ENCODE measurements around the gene ANKRD11.

The ANKRD11 gene

GRCh38 chr16:89409161-89409711 is 81.1 kb downstream of the ANKRD11 start:
- Histone ChIP-seq H3K36me3 (ENCODE audit: control insufficient read depth in 1 of 2, insufficient read depth in 2 of 2, low read length in 2 of 2) (no peaks in the 10 kb centered on the region), H3K27me3 (ENCODE audit: low read depth, low read length) (no peaks in the 10 kb centered on the region), H3K9me3 (ENCODE audit: control insufficient read depth in 1 of 2, low read length in 2 of 2) (no peaks in the 10 kb centered on the region), H3K4me3 (ENCODE audit: low read depth in 1 of 2, low read length in 2 of 2) (no peak overlapping the region), H3K27ac (ENCODE audit: low read length) (no peak overlapping the region), H3K4me1 (ENCODE audit: control insufficient read depth in 1 of 2, insufficient read depth in 2 of 2, low read length in 2 of 2) (peaks cover 19 to 83% of the 10 kb centered on the region in 2 donors)

DNA sequence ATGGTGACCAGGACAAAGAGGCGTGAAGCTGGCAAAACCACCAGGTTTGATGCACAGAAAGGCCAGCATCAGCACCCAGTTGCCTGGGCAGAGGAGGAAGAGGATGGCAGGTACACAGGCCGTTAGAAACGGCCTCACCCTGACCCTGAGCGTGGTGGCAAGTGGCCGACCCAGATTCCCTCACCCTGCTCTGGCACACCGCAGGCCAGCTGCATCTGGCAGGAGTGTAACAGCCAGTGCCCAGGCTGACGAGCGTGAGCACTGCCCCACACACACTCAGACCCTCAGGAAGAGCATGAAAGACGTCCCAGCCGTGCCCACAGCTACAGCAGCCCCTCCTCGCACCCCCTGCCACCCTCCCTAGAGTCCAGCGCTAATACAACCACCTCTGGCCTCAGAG is 82.0 kb downstream of the ANKRD11 start:
- no peaks in the 10 kb centered on the region for H3K36me3 ChIP-seq (ENCODE audit: control insufficient read depth in 1 of 2, insufficient read depth in 2 of 2, low read length in 2 of 2)
- no peak overlapping the region for H3K4me3 ChIP-seq (ENCODE audit: low read depth in 1 of 2, low read length in 2 of 2)
- H3K27ac ChIP-seq (ENCODE audit: low read length) = no peak overlapping the region
- H3K4me1 ChIP-seq (ENCODE audit: control insufficient read depth in 1 of 2, insufficient read depth in 2 of 2, low read length in 2 of 2) = peaks cover 23 to 81% of the 10 kb centered on the region in 2 donors
- no peaks in the 10 kb centered on the region for H3K9me3 ChIP-seq (ENCODE audit: control insufficient read depth in 1 of 2, low read length in 2 of 2)
- H3K27me3 ChIP-seq (ENCODE audit: low read depth, low read length) = no peaks in the 10 kb centered on the region

DNA sequence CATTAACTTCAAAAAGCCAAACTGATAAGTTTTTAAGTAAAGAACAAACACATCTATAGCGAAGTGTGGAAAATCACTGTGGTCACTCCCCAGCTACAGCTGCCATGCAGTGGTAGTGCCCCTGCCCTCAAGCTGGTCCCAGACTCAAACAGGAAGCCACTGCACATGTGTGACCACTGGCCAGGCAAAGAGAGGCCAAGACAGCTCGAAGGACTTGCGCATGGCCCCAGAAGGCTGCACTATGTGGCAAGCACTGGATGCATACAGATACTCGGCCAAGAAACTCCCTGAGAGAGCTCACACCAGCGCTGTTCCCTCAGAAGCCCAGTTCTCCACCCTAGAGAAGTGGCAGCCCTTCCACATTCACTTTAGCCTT is 82.4 kb downstream of the ANKRD11 start:
- H3K27me3 ChIP-seq (ENCODE audit: low read depth, low read length) = no peaks in the 10 kb centered on the region
- H3K36me3 ChIP-seq (ENCODE audit: control insufficient read depth in 1 of 2, insufficient read depth in 2 of 2, low read length in 2 of 2) = no peaks in the 10 kb centered on the region
- H3K9me3 ChIP-seq (ENCODE audit: control insufficient read depth in 1 of 2, low read length in 2 of 2) = no peaks in the 10 kb centered on the region
- no peak overlapping the region for H3K27ac ChIP-seq (ENCODE audit: low read length)
- H3K4me1 ChIP-seq (ENCODE audit: control insufficient read depth in 1 of 2, insufficient read depth in 2 of 2, low read length in 2 of 2) = peaks cover 23 to 81% of the 10 kb centered on the region in 2 donors
- no peak overlapping the region for H3K4me3 ChIP-seq (ENCODE audit: low read depth in 1 of 2, low read length in 2 of 2)

DNA sequence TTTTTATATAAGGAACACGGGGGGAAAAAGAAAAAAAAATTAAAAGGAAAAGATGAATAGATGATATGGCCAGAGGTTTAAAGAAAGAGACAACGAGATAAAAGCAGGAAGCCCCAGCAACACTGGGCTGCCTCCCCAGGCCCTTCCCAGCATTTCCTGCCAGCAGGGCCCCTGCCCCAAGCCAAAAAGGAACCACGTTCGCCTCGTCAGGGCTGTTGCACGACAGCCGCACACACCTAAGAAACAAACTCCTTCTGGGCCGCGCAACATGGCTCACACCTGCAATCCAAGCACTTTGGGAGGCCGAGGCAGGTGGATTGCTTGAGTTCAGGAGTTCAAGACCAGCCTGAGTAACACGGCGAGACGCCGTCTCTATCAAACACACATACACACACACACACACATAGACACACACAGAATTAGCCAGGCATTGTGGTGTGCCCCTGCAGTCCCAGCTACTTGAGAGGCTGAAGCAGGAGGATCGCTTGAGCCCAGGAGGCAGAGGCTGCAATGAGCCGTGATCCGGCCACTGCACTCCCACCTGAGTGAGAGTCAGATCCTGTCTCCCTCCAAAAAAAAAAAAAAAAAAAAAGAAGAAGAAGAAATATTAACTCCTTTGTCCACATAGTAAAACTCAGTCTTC is 83.0 kb downstream of the ANKRD11 start:
- Histone ChIP-seq H3K4me1 (ENCODE audit: control insufficient read depth in 1 of 2, insufficient read depth in 2 of 2, low read length in 2 of 2) (peaks cover 23 to 80% of the 10 kb centered on the region in 2 donors), H3K27ac (ENCODE audit: low read length) (no peak overlapping the region)

DNA sequence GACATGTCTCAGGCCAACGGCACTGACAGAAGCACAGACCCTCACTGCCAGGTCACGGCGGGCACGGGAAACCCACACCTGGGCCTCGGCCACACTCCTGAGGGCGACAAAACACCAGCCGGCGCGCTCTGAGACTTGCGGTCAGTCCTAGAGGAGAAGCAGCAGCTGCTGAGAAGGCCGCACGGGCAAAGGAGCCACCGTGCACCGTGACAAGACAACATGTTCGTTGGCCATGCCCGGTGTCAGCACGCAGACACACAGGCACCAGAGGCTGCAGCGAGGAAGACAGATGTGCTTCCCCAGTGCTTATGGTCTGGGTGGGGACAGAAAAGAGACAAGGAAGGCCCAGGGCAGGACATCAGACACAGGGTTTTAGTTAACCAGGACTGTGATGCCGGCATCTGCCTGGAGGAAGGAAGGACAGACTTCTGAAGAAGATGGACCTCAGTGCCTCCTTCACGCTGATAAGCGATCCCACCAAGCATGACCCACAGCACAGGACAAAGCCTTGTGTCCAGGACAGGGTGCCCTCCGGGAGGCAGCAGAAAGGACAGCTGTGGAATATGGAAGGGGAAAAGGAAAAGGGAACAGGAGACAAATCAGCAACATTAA is 84.0 kb downstream of the ANKRD11 start:
- no peak overlapping the region for H3K27ac ChIP-seq (ENCODE audit: low read length)
- H3K27me3 ChIP-seq (ENCODE audit: low read depth, low read length) = no peaks in the 10 kb centered on the region
- H3K4me1 ChIP-seq (ENCODE audit: control insufficient read depth in 1 of 2, insufficient read depth in 2 of 2, low read length in 2 of 2) = peaks cover 23 to 81% of the 10 kb centered on the region in 2 donors
- no peaks in the 10 kb centered on the region for H3K36me3 ChIP-seq (ENCODE audit: control insufficient read depth in 1 of 2, insufficient read depth in 2 of 2, low read length in 2 of 2)
- no peaks in the 10 kb centered on the region for H3K9me3 ChIP-seq (ENCODE audit: control insufficient read depth in 1 of 2, low read length in 2 of 2)
- H3K4me3 ChIP-seq (ENCODE audit: low read depth in 1 of 2, low read length in 2 of 2) = no peak overlapping the region

More for the DNA sequence above, 83.0 kb downstream of the ANKRD11 start:
- no peaks in the 10 kb centered on the region for H3K27me3 ChIP-seq (ENCODE audit: low read depth, low read length)
- H3K4me3 ChIP-seq (ENCODE audit: low read depth in 1 of 2, low read length in 2 of 2) = no peak overlapping the region
- no peaks in the 10 kb centered on the region for H3K36me3 ChIP-seq (ENCODE audit: control insufficient read depth in 1 of 2, insufficient read depth in 2 of 2, low read length in 2 of 2)
- no peaks in the 10 kb centered on the region for H3K9me3 ChIP-seq (ENCODE audit: control insufficient read depth in 1 of 2, low read length in 2 of 2)

DNA sequence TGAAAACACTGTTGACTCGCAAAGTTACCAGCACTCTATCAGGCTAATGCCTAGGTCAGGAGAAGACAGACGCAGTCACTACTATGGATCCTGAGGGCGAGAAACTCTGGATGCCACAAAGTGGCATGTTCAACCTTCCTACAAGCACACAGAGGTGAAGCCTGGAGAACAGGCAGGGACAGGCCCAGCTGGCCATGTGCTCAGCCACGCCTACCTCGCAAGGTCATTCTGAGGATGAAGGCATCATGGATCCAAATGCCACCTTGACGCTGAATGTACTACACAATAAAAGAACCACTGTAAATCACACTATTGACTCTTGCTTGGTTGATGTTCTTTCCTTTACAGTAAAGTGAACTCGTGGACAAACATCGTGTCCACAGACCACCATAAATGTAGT is 85.8 kb downstream of the ANKRD11 start:
- Histone ChIP-seq H3K27me3 (ENCODE audit: low read depth, low read length) (no peaks in the 10 kb centered on the region), H3K4me3 (ENCODE audit: low read depth in 1 of 2, low read length in 2 of 2) (no peak overlapping the region), H3K36me3 (ENCODE audit: control insufficient read depth in 1 of 2, insufficient read depth in 2 of 2, low read length in 2 of 2) (no peaks in the 10 kb centered on the region), H3K4me1 (ENCODE audit: control insufficient read depth in 1 of 2, insufficient read depth in 2 of 2, low read length in 2 of 2) (peaks cover 14 to 67% of the 10 kb centered on the region in 2 donors), H3K9me3 (ENCODE audit: control insufficient read depth in 1 of 2, low read length in 2 of 2) (no peaks in the 10 kb centered on the region), H3K27ac (ENCODE audit: low read length) (no peak overlapping the region)

GRCh38 chr16:89402962-89403361 is 87.4 kb downstream of the ANKRD11 start:
- Histone ChIP-seq H3K4me3 (ENCODE audit: low read depth in 1 of 2, low read length in 2 of 2) (no peak overlapping the region), H3K4me1 (ENCODE audit: control insufficient read depth in 1 of 2, insufficient read depth in 2 of 2, low read length in 2 of 2) (peaks cover 10 to 51% of the 10 kb centered on the region in 2 donors), H3K27ac (ENCODE audit: low read length) (no peak overlapping the region), H3K9me3 (ENCODE audit: control insufficient read depth in 1 of 2, low read length in 2 of 2) (no peaks in the 10 kb centered on the region), H3K27me3 (ENCODE audit: low read depth, low read length) (no peaks in the 10 kb centered on the region), H3K36me3 (ENCODE audit: control insufficient read depth in 1 of 2, insufficient read depth in 2 of 2, low read length in 2 of 2) (no peaks in the 10 kb centered on the region)

- Histone ChIP-seq H3K4me1 (ENCODE audit: control insufficient read depth in 1 of 2, insufficient read depth in 2 of 2, low read length in 2 of 2) (peaks cover 7 to 43% of the 10 kb centered on the region in 2 donors), H3K27me3 (ENCODE audit: low read depth, low read length) (no peaks in the 10 kb centered on the region), H3K27ac (ENCODE audit: low read length) (no peak overlapping the region), H3K9me3 (ENCODE audit: control insufficient read depth in 1 of 2, low read length in 2 of 2) (no peaks in the 10 kb centered on the region), H3K4me3 (ENCODE audit: low read depth in 1 of 2, low read length in 2 of 2) (no peak overlapping the region), H3K36me3 (ENCODE audit: control insufficient read depth in 1 of 2, insufficient read depth in 2 of 2, low read length in 2 of 2) (no peaks in the 10 kb centered on the region)
These were observed 88.5 kb downstream of the ANKRD11 start for GRCh38 chr16:89401641-89402445.

DNA sequence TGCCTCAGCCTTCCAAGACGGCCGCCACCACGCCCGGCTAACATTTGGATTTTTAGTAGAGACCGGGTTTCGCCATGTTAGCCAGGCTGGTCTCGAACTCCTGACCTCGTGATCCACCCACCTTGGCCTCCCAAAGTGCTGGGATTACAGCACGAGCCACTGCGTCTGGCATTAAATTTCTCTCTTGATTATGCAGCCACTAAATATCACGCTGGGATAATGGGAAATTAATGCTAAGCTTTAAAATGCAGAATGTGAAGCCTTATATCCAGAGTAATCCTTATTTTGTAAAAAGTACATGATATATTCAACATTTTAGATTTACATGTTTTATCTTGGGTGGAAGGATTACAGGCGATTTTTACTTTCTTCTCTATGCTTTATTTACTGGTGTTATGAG is 89.2 kb downstream of the ANKRD11 start:
- no peaks in the 10 kb centered on the region for H3K9me3 ChIP-seq (ENCODE audit: control insufficient read depth in 1 of 2, low read length in 2 of 2)
- H3K36me3 ChIP-seq (ENCODE audit: control insufficient read depth in 1 of 2, insufficient read depth in 2 of 2, low read length in 2 of 2) = no peaks in the 10 kb centered on the region
- H3K27ac ChIP-seq (ENCODE audit: low read length) = no peak overlapping the region
- H3K27me3 ChIP-seq (ENCODE audit: low read depth, low read length) = no peaks in the 10 kb centered on the region
- no peak overlapping the region for H3K4me3 ChIP-seq (ENCODE audit: low read depth in 1 of 2, low read length in 2 of 2)
- H3K4me1 ChIP-seq (ENCODE audit: control insufficient read depth in 1 of 2, insufficient read depth in 2 of 2, low read length in 2 of 2) = peaks cover 7 to 38% of the 10 kb centered on the region in 2 donors

DNA sequence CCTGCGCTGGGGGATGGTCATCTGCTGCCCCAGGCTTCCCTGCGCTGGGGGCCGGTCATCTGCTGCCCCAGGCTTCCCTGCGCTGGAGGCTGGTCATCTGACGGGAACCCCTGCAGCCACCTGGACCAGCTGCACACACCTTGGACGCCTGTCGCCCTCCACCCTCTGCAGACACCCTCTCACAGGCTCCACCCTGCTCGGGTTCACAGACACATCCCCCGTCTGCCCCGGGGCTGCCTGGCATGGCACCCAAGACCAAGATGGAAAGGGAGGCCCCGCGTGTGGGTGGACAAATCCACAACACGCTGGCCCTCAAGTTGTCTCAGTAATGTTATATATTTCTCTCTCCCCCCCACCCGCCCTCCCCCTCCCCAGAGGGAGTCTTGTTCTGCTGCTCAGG is 89.6 kb downstream of the ANKRD11 start:
- H3K27ac ChIP-seq (ENCODE audit: low read length) = no peak overlapping the region
- no peaks in the 10 kb centered on the region for H3K27me3 ChIP-seq (ENCODE audit: low read depth, low read length)
- peaks cover 7 to 36% of the 10 kb centered on the region in 2 donors for H3K4me1 ChIP-seq (ENCODE audit: control insufficient read depth in 1 of 2, insufficient read depth in 2 of 2, low read length in 2 of 2)
- H3K36me3 ChIP-seq (ENCODE audit: control insufficient read depth in 1 of 2, insufficient read depth in 2 of 2, low read length in 2 of 2) = no peaks in the 10 kb centered on the region
- H3K4me3 ChIP-seq (ENCODE audit: low read depth in 1 of 2, low read length in 2 of 2) = no peak overlapping the region
- no peaks in the 10 kb centered on the region for H3K9me3 ChIP-seq (ENCODE audit: control insufficient read depth in 1 of 2, low read length in 2 of 2)

- H3K27me3 ChIP-seq (ENCODE audit: low read depth, low read length) = no peaks in the 10 kb centered on the region
- no peaks in the 10 kb centered on the region for H3K36me3 ChIP-seq (ENCODE audit: control insufficient read depth in 1 of 2, insufficient read depth in 2 of 2, low read length in 2 of 2)
- H3K4me1 ChIP-seq (ENCODE audit: control insufficient read depth in 1 of 2, insufficient read depth in 2 of 2, low read length in 2 of 2) = peaks cover 7 to 45% of the 10 kb centered on the region in 2 donors
- no peaks in the 10 kb centered on the region for H3K9me3 ChIP-seq (ENCODE audit: control insufficient read depth in 1 of 2, low read length in 2 of 2)
- H3K4me3 ChIP-seq (ENCODE audit: low read depth in 1 of 2, low read length in 2 of 2) = no peak overlapping the region
- no peak overlapping the region for H3K27ac ChIP-seq (ENCODE audit: low read length)
These were observed 91.4 kb downstream of the ANKRD11 start for GRCh38 chr16:89398924-89399323.

Measured in muscle layer of duodenum (tissue), 2 donors.